NCI-H2227 (cell line): ENCODE measurements around the gene FUNDC2.
A peak's percentile ranks its signal among the peaks of the same experiment; 100 is the strongest.
"Not testable (repeated sequence)": the region's sequence is repeated elsewhere in the genome, so short reads cannot be mapped to it uniquely, and the experiment has no call there.

ENCODE experiments used
- DNase-seq: peaks from one replicate; lab custom pipeline; 2025; ENCODE audit not compliant: unreplicated experiment; lab: John Stamatoyannopoulos, UW

Gene FUNDC2

GRCh38 chrX:155026727-155027508 is at the start of gene FUNDC2:
Gene FUNDC2 (plus strand): TSS chrX:155026844. CDS start chrX:155026939, 95 bp downstream.
- DNase-seq: peak; percentile 97

- DNase-seq: no peak
These were observed 47.0 kb upstream of the FUNDC2 start for GRCh38 chrX:154979629-154980028.

GRCh38 chrX:154980330-154981115 is 46.1 kb upstream of the FUNDC2 start:
- peak; percentile 64 for DNase-seq

- no peak for DNase-seq
These were observed 45.6 kb upstream of the FUNDC2 start for GRCh38 chrX:154981116-154981411.

- no peak for DNase-seq
These were observed 39.6 kb upstream of the FUNDC2 start for GRCh38 chrX:154986826-154987575.

- DNase-seq: no peak
These were observed 38.7 kb upstream of the FUNDC2 start for GRCh38 chrX:154987940-154988339.

GRCh38 chrX:154988719-154989118 is 37.9 kb upstream of the FUNDC2 start:
- no peak for DNase-seq

- DNase-seq: no peak
These were observed 36.1 kb upstream of the FUNDC2 start for GRCh38 chrX:154990496-154990895.

- no peak for DNase-seq
These were observed 35.6 kb upstream of the FUNDC2 start for GRCh38 chrX:154991039-154991438.

- DNase-seq: no peak
These were observed 35.2 kb upstream of the FUNDC2 start for GRCh38 chrX:154991476-154991875.

GRCh38 chrX:154998204-154998880 is 28.3 kb upstream of the FUNDC2 start:
- no peak for DNase-seq

- DNase-seq: no peak
These were observed 25.8 kb upstream of the FUNDC2 start for GRCh38 chrX:155000841-155001240.

GRCh38 chrX:155001873-155002272 is 24.8 kb upstream of the FUNDC2 start:
- no peak for DNase-seq

GRCh38 chrX:155005190-155005589 is 21.5 kb upstream of the FUNDC2 start:
- no peak for DNase-seq

- DNase-seq: not testable (repeated sequence)
These were observed 20.3 kb upstream of the FUNDC2 start for GRCh38 chrX:155006379-155006778.

- DNase-seq: not testable (repeated sequence)
These were observed 19.6 kb upstream of the FUNDC2 start for GRCh38 chrX:155006913-155007671.

GRCh38 chrX:155008578-155008977 is 18.1 kb upstream of the FUNDC2 start:
- not testable (repeated sequence) for DNase-seq

GRCh38 chrX:155009994-155010472 is 16.6 kb upstream of the FUNDC2 start:
- DNase-seq: no peak

GRCh38 chrX:155020591-155020990 is 6.1 kb upstream of the FUNDC2 start:
- DNase-seq: no peak

GRCh38 chrX:155022585-155022984 is 4.1 kb upstream of the FUNDC2 start, which contains the start of gene F8:
Gene F8 (minus strand): TSS chrX:155022723. CDS start chrX:155022552, 171 bp downstream.
- no peak for DNase-seq
